Measurements from ENCODE around the gene NDUFB2.

DNA sequence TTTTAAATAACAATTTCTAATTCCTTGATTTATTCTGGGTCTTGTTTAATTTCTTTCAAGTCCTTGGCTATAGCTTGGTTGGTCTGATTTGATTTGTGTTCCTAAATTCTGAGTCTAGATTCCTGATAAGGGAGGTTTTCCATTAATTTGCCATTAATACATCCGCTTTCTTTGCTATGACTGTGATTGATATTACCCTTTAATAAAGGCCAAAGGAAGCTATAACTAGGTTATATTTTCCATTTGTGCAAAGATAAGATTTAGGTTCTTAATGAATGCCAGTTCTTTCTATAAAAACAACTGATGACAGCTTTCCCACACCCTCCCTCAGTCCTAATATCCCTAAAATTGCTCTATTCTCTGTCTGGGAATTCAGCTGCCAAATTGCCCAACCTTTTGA lies 28.2 kb downstream of the NDUFB2 start:
- TF ChIP-seq, protein P1, sequence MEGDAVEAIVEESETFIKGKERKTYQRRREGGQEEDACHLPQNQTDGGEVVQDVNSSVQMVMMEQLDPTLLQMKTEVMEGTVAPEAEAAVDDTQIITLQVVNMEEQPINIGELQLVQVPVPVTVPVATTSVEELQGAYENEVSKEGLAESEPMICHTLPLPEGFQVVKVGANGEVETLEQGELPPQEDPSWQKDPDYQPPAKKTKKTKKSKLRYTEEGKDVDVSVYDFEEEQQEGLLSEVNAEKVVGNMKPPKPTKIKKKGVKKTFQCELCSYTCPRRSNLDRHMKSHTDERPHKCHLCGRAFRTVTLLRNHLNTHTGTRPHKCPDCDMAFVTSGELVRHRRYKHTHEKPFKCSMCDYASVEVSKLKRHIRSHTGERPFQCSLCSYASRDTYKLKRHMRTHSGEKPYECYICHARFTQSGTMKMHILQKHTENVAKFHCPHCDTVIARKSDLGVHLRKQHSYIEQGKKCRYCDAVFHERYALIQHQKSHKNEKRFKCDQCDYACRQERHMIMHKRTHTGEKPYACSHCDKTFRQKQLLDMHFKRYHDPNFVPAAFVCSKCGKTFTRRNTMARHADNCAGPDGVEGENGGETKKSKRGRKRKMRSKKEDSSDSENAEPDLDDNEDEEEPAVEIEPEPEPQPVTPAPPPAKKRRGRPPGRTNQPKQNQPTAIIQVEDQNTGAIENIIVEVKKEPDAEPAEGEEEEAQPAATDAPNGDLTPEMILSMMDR (IDR thresholded peaks at IDR 0.05) = no peak
- no peak for TF ChIP-seq ZFX (IDR thresholded peaks at IDR 0.05; ENCODE audit: borderline replicate concordance)
